ENCODE results near the gene ANKUB1. TPM values are rescaled to one million over a fixed set of nuclear protein-coding genes. Genes with fewer than 3 reads are reported as not detected.

Gene ANKUB1
- total RNA-seq, 5 donors from 2014 or later (not counting 1 experiment from before 2014, with no cell fraction given), result not detected

- Histone ChIP-seq H3K9me3 (no peaks in the 10 kb centered on the region), H3K4me1 (ENCODE audit: control insufficient read depth in 1 of 2, extremely low read depth in 1 of 2, insufficient read depth in 2 of 2, low read length in 2 of 2) (no peaks in the 10 kb centered on the region), H3K4me3 (ENCODE audit: control insufficient read depth in 1 of 2, extremely low read depth in 1 of 2, low read length in 1 of 2) (no peak overlapping the region), H3K36me3 (ENCODE audit: control insufficient read depth in 2 of 2, extremely low read depth in 1 of 2, insufficient read depth in 1 of 2, low read length in 1 of 2) (no peaks in the 10 kb centered on the region), H3K27me3 (replicated peaks in 1 of 2; ENCODE audit: control insufficient read depth in 2 of 2, extremely low read depth in 1 of 2, insufficient read depth in 2 of 2, low read length in 1 of 2) (no peaks in the 10 kb centered on the region), H3K27ac (ENCODE audit: low read length) (no peak overlapping the region)
- Mint-ChIP-seq H3K36me3 (peaks cover 5% of the 10 kb centered on the region), H3K4me1 (peaks cover 0 to 2% (median 0%) of the 10 kb centered on the region in 3 donors), H3K4me3 (no peak overlapping the region), H3K27me3 (no peaks in the 10 kb centered on the region), H3K9me3 (peaks cover 7 to 16% (median 11%) of the 10 kb centered on the region in 3 donors), H3K27ac (no peak overlapping the region)
- CTCF ChIA-PET, result interaction anchor here (0.9 to 1.3 kb wide), 3 partner anchors 13 to 767 kb away, joined by 3 to 6 read pairs (median 3); no protein-coding TSS in a partner anchor
- WGBS (ENCODE audit: insufficient coverage), result 10% methylated on average over 1 of the region's 2 CpGs
- DNase-seq (peak in 8 of 35 experiments; percentile 1 to 44 (median 8)), ATAC-seq (replicated peaks in 1 of 4) (no peak)
- POLR2A ChIA-PET, result no interaction called here
These were observed 74.8 kb downstream of the ANKUB1 start for GRCh38 chr3:149717391-149718056.

GRCh38 chr3:149716984-149717383, 75.4 kb downstream of the ANKUB1 start:
- no peak overlapping the region for H3K4me3 Mint-ChIP-seq

GRCh38 chr3:149715247-149715646, 77.1 kb downstream of the ANKUB1 start:
- CTCF ChIA-PET, result interaction anchor here in 1 of 2 donors (0.7 kb wide), 1 partner anchor 761 kb away, joined by 4 read pairs; no protein-coding TSS in a partner anchor
- DNase-seq (no peak), ATAC-seq (replicated peaks in 1 of 4) (no peak)
- WGBS (ENCODE audit: insufficient coverage), result 90% methylated on average over 11 of the region's 13 CpGs
- H3K36me3 Mint-ChIP-seq, result no peaks in the 10 kb centered on the region
- no peak overlapping the region for H3K4me3 Mint-ChIP-seq
- H3K27me3 ChIP-seq (replicated peaks in 1 of 2; ENCODE audit: control insufficient read depth in 2 of 2, extremely low read depth in 1 of 2, insufficient read depth in 2 of 2, low read length in 1 of 2), result no peaks in the 10 kb centered on the region
- H3K4me1 ChIP-seq (ENCODE audit: control insufficient read depth in 1 of 2, extremely low read depth in 1 of 2, insufficient read depth in 2 of 2, low read length in 2 of 2), result no peaks in the 10 kb centered on the region
- H3K27ac ChIP-seq (ENCODE audit: low read length), result no peak overlapping the region
- no peaks in the 10 kb centered on the region for H3K36me3 ChIP-seq (ENCODE audit: control insufficient read depth in 2 of 2, extremely low read depth in 1 of 2, insufficient read depth in 1 of 2, low read length in 1 of 2)
- H3K4me1 Mint-ChIP-seq, result peaks cover 0 to 2% (median 0%) of the 10 kb centered on the region in 3 donors
- H3K27me3 Mint-ChIP-seq, result no peaks in the 10 kb centered on the region
- H3K27ac Mint-ChIP-seq, result no peak overlapping the region
- POLR2A ChIA-PET, result no interaction called here
- no peak overlapping the region for H3K4me3 ChIP-seq (ENCODE audit: control insufficient read depth in 1 of 2, extremely low read depth in 1 of 2, low read length in 1 of 2)
- H3K9me3 Mint-ChIP-seq, result no peaks in the 10 kb centered on the region
- no peaks in the 10 kb centered on the region for H3K9me3 ChIP-seq

More at GRCh38 chr3:149716984-149717383, 75.4 kb downstream of the ANKUB1 start:
- Histone ChIP-seq H3K9me3 (no peaks in the 10 kb centered on the region), H3K27me3 (replicated peaks in 1 of 2; ENCODE audit: control insufficient read depth in 2 of 2, extremely low read depth in 1 of 2, insufficient read depth in 2 of 2, low read length in 1 of 2) (no peaks in the 10 kb centered on the region), H3K27ac (ENCODE audit: low read length) (no peak overlapping the region), H3K4me1 (ENCODE audit: control insufficient read depth in 1 of 2, extremely low read depth in 1 of 2, insufficient read depth in 2 of 2, low read length in 2 of 2) (no peaks in the 10 kb centered on the region), H3K36me3 (ENCODE audit: control insufficient read depth in 2 of 2, extremely low read depth in 1 of 2, insufficient read depth in 1 of 2, low read length in 1 of 2) (no peaks in the 10 kb centered on the region), H3K4me3 (ENCODE audit: control insufficient read depth in 1 of 2, extremely low read depth in 1 of 2, low read length in 1 of 2) (no peak overlapping the region)
- peaks cover 5% of the 10 kb centered on the region for H3K36me3 Mint-ChIP-seq
- no peak for ATAC-seq (replicated peaks in 1 of 4)
- no peak overlapping the region for H3K27ac Mint-ChIP-seq
- WGBS (ENCODE audit: insufficient coverage), result 96% methylated on average over 4 of the region's 6 CpGs
- POLR2A ChIA-PET, result no interaction called here
- CTCF ChIA-PET, result interaction anchor here (0.9 to 1.4 kb wide), 4 partner anchors 13 to 766 kb away, joined by 3 to 6 read pairs (median 3); no protein-coding TSS in a partner anchor
- no peaks in the 10 kb centered on the region for H3K27me3 Mint-ChIP-seq
- H3K4me1 Mint-ChIP-seq, result peaks cover 0 to 2% (median 0%) of the 10 kb centered on the region in 3 donors
- peaks cover 7 to 10% (median 10%) of the 10 kb centered on the region in 3 donors for H3K9me3 Mint-ChIP-seq
- DNase-seq, result no peak

- no peaks in the 10 kb centered on the region for H3K4me1 ChIP-seq (ENCODE audit: control insufficient read depth in 1 of 2, extremely low read depth in 1 of 2, insufficient read depth in 2 of 2, low read length in 2 of 2)
- ATAC-seq (replicated peaks in 1 of 4), result no peak
- no peak overlapping the region for H3K27ac ChIP-seq (ENCODE audit: low read length)
- Mint-ChIP-seq H3K36me3 (no peaks in the 10 kb centered on the region), H3K4me1 (peaks cover 0 to 2% (median 0%) of the 10 kb centered on the region in 3 donors), H3K27me3 (no peaks in the 10 kb centered on the region), H3K9me3 (no peaks in the 10 kb centered on the region), H3K4me3 (no peak overlapping the region), H3K27ac (no peak overlapping the region)
- no peaks in the 10 kb centered on the region for H3K27me3 ChIP-seq (replicated peaks in 1 of 2; ENCODE audit: control insufficient read depth in 2 of 2, extremely low read depth in 1 of 2, insufficient read depth in 2 of 2, low read length in 1 of 2)
- no peak for DNase-seq
- WGBS (ENCODE audit: insufficient coverage), result 93% methylated on average over 38 of the region's 38 CpGs
- H3K4me3 ChIP-seq (ENCODE audit: control insufficient read depth in 1 of 2, extremely low read depth in 1 of 2, low read length in 1 of 2), result no peak overlapping the region
- ChIA-PET CTCF (no interaction called here), POLR2A (no interaction called here)
- no peaks in the 10 kb centered on the region for H3K9me3 ChIP-seq
- no peaks in the 10 kb centered on the region for H3K36me3 ChIP-seq (ENCODE audit: control insufficient read depth in 2 of 2, extremely low read depth in 1 of 2, insufficient read depth in 1 of 2, low read length in 1 of 2)
These were observed 78.4 kb downstream of the ANKUB1 start for GRCh38 chr3:149713730-149714654.

Other genes starting within 250 kb of the ANKUB1 start
- 1 to 10 TPM in 4 of 5 donors, under 1 TPM in 1; 0.43 to 1.6 (median 1.1) TPM for gene WWTR1, start 134.5 kb downstream of the ANKUB1 start, total RNA-seq
- 10 to 100 TPM; 29.5 to 36.1 (median 33.7) TPM for gene COMMD2, start 40.1 kb downstream of the ANKUB1 start, total RNA-seq
- gene RNF13, start 20.7 kb upstream of the ANKUB1 start, total RNA-seq, result 10 to 100 TPM; 45.0 to 55.8 (median 54.8) TPM
- 10 to 100 TPM in 2 of 5 donors, 1 to 10 TPM in 3; 7.4 to 12.9 (median 9.4) TPM for gene PFN2, start 178.3 kb upstream of the ANKUB1 start, total RNA-seq

All from T-cell (primary cell).